NCI-H526 treated with DMSO at 0.1 percent for 48 hours (cell line): Measurements from ENCODE around the gene STXBP6.
"Not testable (repeated sequence)": the region's sequence is repeated elsewhere in the genome, so short reads cannot be mapped to it uniquely, and the experiment has no call there.

ENCODE experiments used
- DNase-seq: peaks from one replicate; lab custom pipeline; 2025; lab: John Stamatoyannopoulos, UW

The STXBP6 gene

GRCh38 chr14:24853446-24853845 is 196.5 kb downstream of the STXBP6 start:
- no peak for DNase-seq

- DNase-seq: no peak
These were observed 197.5 kb downstream of the STXBP6 start for GRCh38 chr14:24852312-24853060.

DNA sequence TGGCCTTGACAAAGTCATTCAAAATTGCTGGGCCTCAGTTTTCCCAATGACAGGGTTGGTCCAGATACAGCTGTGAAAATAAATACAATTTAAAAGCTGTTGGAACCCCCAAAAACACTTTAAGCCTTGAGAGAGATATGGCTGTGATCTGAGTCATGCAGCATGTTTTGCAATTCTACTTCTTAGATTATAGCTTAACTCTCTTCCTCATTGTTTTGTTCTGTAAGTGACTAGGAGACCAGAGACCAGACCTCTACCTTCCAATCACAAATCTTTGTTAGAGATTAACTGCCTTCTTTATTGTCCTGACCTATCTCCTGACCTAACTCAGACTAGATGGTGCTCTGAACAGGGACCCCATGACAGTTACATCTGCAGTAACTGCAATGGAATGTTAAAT is 198.1 kb downstream of the STXBP6 start:
- no peak for DNase-seq

GRCh38 chr14:24851406-24851805 is 198.5 kb downstream of the STXBP6 start:
- no peak for DNase-seq

DNA sequence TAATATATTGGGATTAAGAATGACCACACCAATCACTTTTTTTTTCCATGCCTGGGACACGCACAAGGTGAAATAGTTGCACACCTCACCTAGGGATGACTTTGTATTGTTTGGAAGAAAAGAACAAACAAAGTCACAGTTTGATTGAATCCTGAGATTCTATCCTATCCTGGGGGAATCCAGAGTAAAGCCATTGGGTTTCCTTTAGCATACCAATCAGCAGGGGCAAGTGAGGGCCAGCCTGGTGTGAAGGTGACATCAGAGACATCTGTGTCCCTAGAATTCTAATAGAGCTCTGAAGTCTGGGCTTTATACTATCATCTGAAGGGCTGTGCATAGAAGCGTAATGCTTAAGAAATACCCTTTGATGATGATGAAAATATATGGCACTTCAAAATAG is 199.9 kb downstream of the STXBP6 start:
- no peak for DNase-seq

DNA sequence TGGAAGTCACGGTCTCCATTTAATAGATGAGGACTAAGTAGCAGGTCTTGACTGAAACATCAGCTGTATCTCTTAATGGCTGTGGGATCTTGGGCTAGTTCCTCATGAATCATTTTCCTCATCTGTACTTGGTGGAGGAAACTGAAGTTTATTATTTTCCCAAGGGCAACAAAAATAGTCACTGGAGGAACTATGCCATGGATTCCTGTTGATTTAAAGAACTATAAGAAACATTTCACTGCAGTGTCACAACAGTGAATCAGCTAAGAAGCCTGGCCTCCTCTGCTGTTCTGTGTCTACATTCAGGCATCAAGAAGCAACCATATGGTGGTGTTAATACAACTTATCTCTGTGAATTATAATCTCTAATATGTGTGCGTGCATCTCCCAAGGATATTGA is 200.5 kb downstream of the STXBP6 start:
- DNase-seq: no peak

- DNase-seq: no peak
These were observed 201.7 kb downstream of the STXBP6 start for GRCh38 chr14:24848102-24848790.

DNA sequence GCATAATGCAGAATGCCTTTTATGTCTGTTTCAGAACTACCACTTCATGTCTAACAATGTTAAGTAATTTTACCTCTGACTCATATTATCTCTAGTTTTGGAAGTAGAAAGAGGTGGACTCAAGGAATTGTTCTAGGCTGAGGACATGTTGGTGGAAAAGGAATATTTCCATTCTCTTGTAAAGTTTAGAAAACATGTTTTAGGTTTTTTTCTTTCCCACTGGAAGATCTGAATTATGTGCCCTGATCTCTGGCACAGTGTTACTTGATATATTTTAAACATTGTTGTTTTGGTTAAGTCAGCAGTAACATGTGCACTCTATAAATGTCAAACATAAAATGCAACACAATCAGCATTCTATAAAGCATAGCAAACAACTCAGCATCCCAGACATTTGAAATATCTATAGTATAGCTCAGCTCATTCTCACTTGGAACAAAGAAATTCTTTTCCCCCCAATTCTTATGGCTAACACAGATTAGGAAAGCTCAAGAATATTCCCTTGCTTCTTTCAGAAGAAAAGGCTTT is 202.3 kb downstream of the STXBP6 start:
- DNase-seq: no peak

- no peak for DNase-seq
These were observed 203.7 kb downstream of the STXBP6 start for GRCh38 chr14:24846261-24846660.

DNA sequence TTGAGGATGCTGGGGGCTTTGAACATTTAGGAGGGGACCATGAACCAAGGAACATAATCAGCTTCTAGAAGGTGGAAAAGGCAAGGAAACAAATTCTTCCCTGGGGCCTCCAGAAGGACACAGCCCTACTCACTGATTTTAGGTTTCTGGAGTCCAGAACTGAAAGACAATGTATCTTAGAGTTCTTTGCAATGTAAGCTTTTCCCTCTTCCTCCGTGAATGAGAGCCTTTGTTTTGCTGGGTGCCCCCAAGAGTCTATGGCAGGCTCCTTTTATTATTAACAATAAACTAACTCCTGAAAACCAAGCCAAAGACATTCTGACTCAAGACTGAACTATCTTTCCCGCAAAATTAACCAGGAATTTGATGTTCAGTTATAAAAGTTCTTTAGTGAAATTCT is 204.1 kb downstream of the STXBP6 start:
- no peak for DNase-seq

GRCh38 chr14:24844011-24844410 is 205.9 kb downstream of the STXBP6 start:
- DNase-seq: no peak

DNA sequence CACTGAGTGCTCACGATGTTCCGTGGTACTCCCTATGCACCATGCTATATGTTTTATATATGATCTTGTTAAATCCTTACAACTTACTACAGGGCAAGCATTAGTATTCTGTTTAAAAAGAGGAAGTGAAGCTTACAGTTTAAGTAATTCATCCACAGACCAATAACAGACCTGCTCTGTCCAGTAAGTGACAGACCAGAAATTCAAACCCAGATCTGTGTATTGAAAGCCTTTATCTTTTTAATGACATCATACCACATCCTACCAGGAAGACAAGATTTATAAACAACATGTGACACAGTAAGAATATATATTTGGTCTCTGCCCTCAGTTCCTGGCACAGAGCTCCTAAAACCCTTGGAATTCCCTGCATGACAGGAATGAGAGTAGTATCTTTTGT is 206.5 kb downstream of the STXBP6 start:
- no peak for DNase-seq

GRCh38 chr14:24840204-24840893 is 209.6 kb downstream of the STXBP6 start:
- DNase-seq: no peak

- no peak for DNase-seq
These were observed 210.2 kb downstream of the STXBP6 start for GRCh38 chr14:24839617-24840203.

DNA sequence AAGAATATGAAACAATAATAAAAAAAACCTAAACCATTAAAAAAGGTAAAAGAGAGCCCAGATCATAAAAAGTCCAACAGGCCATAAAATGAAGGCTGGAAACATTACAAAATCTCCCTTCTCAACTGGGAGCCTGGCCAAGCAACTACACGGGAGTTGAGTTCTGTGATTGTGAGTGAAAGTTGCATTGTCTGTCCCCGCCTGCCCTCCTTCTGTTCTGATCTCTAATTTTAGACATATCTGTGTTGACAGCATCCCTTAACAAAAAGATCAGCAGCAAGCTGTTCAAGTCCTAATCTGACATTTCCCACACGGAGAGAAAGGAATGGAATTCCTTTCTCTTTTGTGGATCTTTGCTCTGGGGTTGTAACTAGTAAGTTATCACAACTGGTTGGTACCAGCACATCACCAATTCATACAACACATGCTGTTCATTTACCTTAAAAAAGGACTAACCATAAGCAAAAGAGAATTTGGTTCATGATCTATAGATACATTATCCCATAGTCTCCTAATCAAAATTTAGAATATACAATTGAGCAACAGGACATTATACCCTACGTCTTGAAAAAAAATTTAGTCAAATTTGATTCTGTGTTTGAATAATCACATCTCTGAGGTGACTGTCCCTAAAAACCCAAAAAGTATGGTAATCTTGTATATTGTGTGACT is 210.9 kb downstream of the STXBP6 start:
- no peak for DNase-seq

DNA sequence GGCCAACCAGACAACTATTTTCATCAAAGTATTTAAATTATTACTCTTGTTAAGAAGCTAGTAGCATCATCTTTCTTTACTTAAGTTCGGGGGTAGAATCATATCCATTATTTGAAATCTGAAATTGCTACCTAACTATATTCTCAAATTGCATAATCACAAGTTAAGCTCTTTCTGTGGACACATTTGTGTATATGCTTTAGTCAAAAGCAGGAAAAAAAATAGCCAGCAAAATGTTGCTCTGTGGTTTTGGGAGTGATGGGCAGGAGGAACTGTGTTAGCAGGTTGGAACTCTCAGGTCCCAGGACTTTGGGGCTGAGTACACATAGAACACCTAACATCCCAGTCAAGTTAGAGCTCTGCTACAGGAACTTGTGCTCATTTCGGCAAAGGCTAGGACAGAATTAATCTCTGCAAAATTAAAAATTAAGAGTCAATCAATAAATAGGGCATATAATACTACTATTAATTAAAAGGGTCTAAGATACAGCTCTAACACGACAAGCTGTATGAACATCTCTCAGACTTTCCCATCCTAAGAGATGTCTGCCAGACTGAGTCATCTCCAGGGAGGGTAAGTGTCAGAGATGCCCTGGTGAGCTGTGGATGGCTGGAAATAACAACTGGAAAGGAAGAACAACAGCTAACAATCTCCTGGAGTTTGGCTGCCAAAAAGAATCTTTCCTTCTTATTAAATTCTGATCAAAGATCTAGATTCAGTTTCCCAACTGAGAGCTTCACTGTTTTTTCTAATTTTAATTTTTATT is 212.5 kb downstream of the STXBP6 start:
- no peak for DNase-seq

DNA sequence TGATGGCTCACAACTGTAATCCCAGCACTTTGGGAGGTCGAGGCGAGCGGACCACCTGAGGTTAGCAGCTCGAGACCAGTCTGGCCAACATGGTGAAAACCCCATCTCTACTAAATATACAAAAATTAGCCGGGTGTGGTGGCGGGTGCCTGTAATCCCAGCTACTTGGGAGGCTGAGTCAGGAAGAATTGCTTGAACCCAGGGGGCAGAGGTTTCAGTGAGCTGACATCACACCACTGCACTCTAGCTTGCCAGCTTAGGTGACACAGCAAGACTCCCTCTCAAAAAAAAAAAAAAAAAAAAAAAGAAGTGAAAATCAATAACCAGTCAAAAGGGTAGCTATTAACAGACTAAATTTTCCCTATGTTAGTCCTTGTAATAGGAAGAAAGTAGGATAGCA is 213.6 kb downstream of the STXBP6 start:
- DNase-seq: not testable (repeated sequence)

GRCh38 chr14:24834956-24835355 is 215.0 kb downstream of the STXBP6 start:
- DNase-seq: no peak

DNA sequence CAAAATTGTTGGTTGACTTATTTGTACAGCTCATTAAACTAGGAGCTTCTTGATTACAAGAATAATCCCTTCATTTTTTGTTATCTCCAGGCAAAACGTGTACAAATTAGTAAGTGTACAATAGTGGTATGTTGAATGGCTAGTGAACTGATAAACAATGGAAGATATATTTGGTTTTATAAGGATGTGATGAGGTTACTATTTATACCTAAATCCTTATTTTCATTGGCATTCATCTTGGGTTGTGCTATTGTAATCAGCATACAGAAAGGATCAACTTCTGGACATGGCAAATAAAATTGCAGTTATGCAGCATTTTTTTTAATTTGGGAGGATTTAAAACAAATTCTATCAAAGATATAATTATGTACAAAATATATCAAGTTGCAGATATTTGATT is 216.6 kb downstream of the STXBP6 start:
- no peak for DNase-seq

DNA sequence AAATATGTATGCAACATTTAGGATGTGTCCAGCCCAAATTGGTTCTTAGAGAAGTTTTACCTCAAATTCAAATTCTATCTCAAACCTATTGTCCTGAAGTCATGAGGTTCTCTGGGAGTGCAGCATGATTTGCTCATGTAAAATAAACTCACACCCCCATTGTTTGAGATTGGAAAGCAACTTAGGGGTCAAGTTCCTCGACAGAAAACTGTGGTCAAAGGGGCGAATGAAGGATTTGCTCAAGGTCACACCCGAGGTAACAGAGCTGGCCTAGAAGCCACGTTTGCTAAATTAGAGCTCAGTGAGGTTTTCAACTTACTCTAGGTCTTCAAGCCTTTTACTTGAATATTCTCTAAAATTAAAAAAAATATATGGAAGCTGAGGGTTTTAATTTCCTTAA is 218.3 kb downstream of the STXBP6 start:
- no peak for DNase-seq

DNA sequence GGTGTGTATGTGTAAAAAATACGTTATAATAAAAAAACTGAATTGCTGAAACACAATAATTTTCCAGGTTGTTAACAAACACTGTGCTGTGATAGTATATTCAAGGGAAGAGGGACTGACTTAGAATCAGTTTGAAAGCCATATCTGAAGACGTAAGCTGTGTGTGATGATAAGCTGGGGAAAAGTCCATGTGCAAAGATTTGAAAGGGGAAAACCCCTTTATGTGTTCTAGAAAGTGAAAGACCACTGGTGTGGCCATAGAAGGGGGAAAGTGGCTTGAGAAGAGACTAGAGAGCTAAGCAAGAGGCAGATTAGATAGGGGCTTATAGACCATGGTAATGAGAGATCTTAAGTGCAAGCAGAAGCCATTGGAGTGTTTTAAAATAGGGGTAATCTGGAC is 220.1 kb downstream of the STXBP6 start:
- DNase-seq: no peak
